ENCODE results near the gene ARHGAP8. TPM values are rescaled to one million over a fixed set of nuclear protein-coding genes. Genes with fewer than 3 reads are reported as not detected.

ARHGAP8 gene
- total and polyA plus RNA-seq, 2 donors (not counting 1 experiment from before 2014, with no cell fraction given): 0.37 TPM; not detected in 1

DNA sequence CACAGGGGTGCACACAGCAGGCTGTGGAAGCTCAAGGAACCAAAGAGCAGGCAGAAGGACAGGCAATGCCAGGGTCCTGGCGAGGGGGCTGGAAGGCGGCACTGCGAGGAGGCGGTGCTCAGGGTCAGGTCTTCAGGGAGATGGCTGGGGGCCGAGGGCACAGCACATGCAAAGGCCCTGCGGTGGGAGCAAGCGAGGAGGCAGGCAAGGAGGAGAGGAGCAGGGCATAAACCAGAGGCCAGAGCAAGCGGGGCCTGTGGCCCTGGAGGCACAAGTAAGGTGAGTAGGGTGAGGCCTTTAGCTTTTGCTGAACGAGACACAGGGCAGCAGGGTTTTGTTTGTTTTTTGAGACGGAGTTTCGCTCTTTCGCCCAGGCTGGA is 126.9 kb downstream of the ARHGAP8 start:
- Histone ChIP-seq H3K27me3 (replicated peaks in 1 of 4; ENCODE audit: control extremely low read depth in 1 of 4, control insufficient read depth in 3 of 4, insufficient read depth in 4 of 4, low read length in 3 of 4) (no peaks in the 10 kb centered on the region), H3K4me2 (replicated peaks; ENCODE audit: low read depth, low read length, poor library complexity, severe bottlenecking) (no peak overlapping the region), H3K36me3 (replicated peaks in 1 of 2; ENCODE audit: control extremely low read depth in 1 of 2, control insufficient read depth in 1 of 2, extremely low read depth in 1 of 2, insufficient read depth in 2 of 2, low read length in 1 of 2) (no peaks in the 10 kb centered on the region), H4K20me1 (ENCODE audit: control insufficient read depth, insufficient read depth, low read length, poor library complexity, severe bottlenecking) (no peaks in the 10 kb centered on the region), H3K9ac (ENCODE audit: low read length) (no peak overlapping the region), H3K4me3 (ENCODE audit: control extremely low read depth in 1 of 5, extremely low read depth in 1 of 5, insufficient read depth in 1 of 5, low read depth in 2 of 5, low read length in 4 of 5) (no peak overlapping the region), H3K79me2 (ENCODE audit: control insufficient read depth, insufficient read depth, low read length) (no peaks in the 10 kb centered on the region), H3K9me3 (ENCODE audit: control extremely low read depth in 1 of 3, control insufficient read depth in 2 of 3, insufficient read depth in 1 of 3, low read length in 2 of 3) (peaks cover 0 to 18% (median 2%) of the 10 kb centered on the region in 3 donors), H3K4me1 (ENCODE audit: control insufficient read depth in 2 of 2, insufficient read depth in 2 of 2, low read length in 2 of 2) (no peaks in the 10 kb centered on the region), H3K27ac (ENCODE audit: low read length in 2 of 2) (no peak overlapping the region), H2AFZ (ENCODE audit: insufficient read depth, low read depth, low read length, poor library complexity, severe bottlenecking) (no peak overlapping the region)
- ATAC-seq (ENCODE audit: low read depth): no peak
- POLR2A ChIA-PET: no interaction called here
- Mint-ChIP-seq H3K4me1 (no peaks in the 10 kb centered on the region), H3K9me3 (ENCODE audit: insufficient read depth) (peaks cover 5% of the 10 kb centered on the region), H3K27me3 (no peaks in the 10 kb centered on the region), H3K4me3 (no peak overlapping the region), H3K27ac (no peak overlapping the region)
- intact Hi-C loops (cut with micrococcal nuclease): no loop called here
- no peak for TF ChIP-seq EZH2 (IDR thresholded peaks at IDR 0.05; ENCODE audit: borderline replicate concordance, insufficient read depth, low read depth, low read length, poor library complexity, severe bottlenecking)
- TF ChIP-seq, protein P1, sequence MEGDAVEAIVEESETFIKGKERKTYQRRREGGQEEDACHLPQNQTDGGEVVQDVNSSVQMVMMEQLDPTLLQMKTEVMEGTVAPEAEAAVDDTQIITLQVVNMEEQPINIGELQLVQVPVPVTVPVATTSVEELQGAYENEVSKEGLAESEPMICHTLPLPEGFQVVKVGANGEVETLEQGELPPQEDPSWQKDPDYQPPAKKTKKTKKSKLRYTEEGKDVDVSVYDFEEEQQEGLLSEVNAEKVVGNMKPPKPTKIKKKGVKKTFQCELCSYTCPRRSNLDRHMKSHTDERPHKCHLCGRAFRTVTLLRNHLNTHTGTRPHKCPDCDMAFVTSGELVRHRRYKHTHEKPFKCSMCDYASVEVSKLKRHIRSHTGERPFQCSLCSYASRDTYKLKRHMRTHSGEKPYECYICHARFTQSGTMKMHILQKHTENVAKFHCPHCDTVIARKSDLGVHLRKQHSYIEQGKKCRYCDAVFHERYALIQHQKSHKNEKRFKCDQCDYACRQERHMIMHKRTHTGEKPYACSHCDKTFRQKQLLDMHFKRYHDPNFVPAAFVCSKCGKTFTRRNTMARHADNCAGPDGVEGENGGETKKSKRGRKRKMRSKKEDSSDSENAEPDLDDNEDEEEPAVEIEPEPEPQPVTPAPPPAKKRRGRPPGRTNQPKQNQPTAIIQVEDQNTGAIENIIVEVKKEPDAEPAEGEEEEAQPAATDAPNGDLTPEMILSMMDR (IDR thresholded peaks at IDR 0.05): no peak
- WGBS (ENCODE audit: insufficient coverage): 91% methylated on average over 12 of the region's 12 CpGs
- CTCF ChIA-PET: no interaction called here
- no peak for DNase-seq

GRCh38 chr22:44880610-44881290 is 128.4 kb downstream of the ARHGAP8 start:
- no peak for DNase-seq
- no peak for ATAC-seq (ENCODE audit: low read depth)
- TF ChIP-seq, protein P1 (IDR thresholded peaks at IDR 0.05): no peak
- no peak for TF ChIP-seq EZH2 (IDR thresholded peaks at IDR 0.05; ENCODE audit: borderline replicate concordance, insufficient read depth, low read depth, low read length, poor library complexity, severe bottlenecking)

More at GRCh38 chr22:44880610-44881290, 128.4 kb downstream of the ARHGAP8 start:
- POLR2A ChIA-PET: no interaction called here
- no peaks in the 10 kb centered on the region for H3K4me1 Mint-ChIP-seq
- Histone ChIP-seq H3K79me2 (ENCODE audit: control insufficient read depth, insufficient read depth, low read length) (no peaks in the 10 kb centered on the region), H4K20me1 (ENCODE audit: control insufficient read depth, insufficient read depth, low read length, poor library complexity, severe bottlenecking) (no peaks in the 10 kb centered on the region), H3K27me3 (replicated peaks in 1 of 4; ENCODE audit: control extremely low read depth in 1 of 4, control insufficient read depth in 3 of 4, insufficient read depth in 4 of 4, low read length in 3 of 4) (no peaks in the 10 kb centered on the region), H3K9ac (ENCODE audit: low read length) (no peak overlapping the region), H3K4me3 (ENCODE audit: control extremely low read depth in 1 of 5, extremely low read depth in 1 of 5, insufficient read depth in 1 of 5, low read depth in 2 of 5, low read length in 4 of 5) (no peak overlapping the region), H3K36me3 (replicated peaks in 1 of 2; ENCODE audit: control extremely low read depth in 1 of 2, control insufficient read depth in 1 of 2, extremely low read depth in 1 of 2, insufficient read depth in 2 of 2, low read length in 1 of 2) (no peaks in the 10 kb centered on the region), H2AFZ (ENCODE audit: insufficient read depth, low read depth, low read length, poor library complexity, severe bottlenecking) (no peak overlapping the region), H3K9me3 (ENCODE audit: control extremely low read depth in 1 of 3, control insufficient read depth in 2 of 3, insufficient read depth in 1 of 3, low read length in 2 of 3) (peaks cover 0 to 22% (median 2%) of the 10 kb centered on the region in 3 donors), H3K27ac (ENCODE audit: low read length in 2 of 2) (no peak overlapping the region), H3K4me1 (ENCODE audit: control insufficient read depth in 2 of 2, insufficient read depth in 2 of 2, low read length in 2 of 2) (no peaks in the 10 kb centered on the region), H3K4me2 (replicated peaks; ENCODE audit: low read depth, low read length, poor library complexity, severe bottlenecking) (no peak overlapping the region)
- no peak overlapping the region for H3K27ac Mint-ChIP-seq
- no peaks in the 10 kb centered on the region for H3K27me3 Mint-ChIP-seq
- CTCF ChIA-PET: no interaction called here
- WGBS (ENCODE audit: insufficient coverage): 90% methylated on average over 14 of the region's 19 CpGs
- H3K9me3 Mint-ChIP-seq (ENCODE audit: insufficient read depth): peaks cover 5% of the 10 kb centered on the region
- intact Hi-C loops (cut with micrococcal nuclease): no loop called here
- H3K4me3 Mint-ChIP-seq: no peak overlapping the region

All from B cell (primary cell).